ENCODE data around the gene FGL2.
"Not testable (repeated sequence)": the region's sequence is repeated elsewhere in the genome, so short reads cannot be mapped to it uniquely, and the experiment has no call there.

Gene FGL2

DNA sequence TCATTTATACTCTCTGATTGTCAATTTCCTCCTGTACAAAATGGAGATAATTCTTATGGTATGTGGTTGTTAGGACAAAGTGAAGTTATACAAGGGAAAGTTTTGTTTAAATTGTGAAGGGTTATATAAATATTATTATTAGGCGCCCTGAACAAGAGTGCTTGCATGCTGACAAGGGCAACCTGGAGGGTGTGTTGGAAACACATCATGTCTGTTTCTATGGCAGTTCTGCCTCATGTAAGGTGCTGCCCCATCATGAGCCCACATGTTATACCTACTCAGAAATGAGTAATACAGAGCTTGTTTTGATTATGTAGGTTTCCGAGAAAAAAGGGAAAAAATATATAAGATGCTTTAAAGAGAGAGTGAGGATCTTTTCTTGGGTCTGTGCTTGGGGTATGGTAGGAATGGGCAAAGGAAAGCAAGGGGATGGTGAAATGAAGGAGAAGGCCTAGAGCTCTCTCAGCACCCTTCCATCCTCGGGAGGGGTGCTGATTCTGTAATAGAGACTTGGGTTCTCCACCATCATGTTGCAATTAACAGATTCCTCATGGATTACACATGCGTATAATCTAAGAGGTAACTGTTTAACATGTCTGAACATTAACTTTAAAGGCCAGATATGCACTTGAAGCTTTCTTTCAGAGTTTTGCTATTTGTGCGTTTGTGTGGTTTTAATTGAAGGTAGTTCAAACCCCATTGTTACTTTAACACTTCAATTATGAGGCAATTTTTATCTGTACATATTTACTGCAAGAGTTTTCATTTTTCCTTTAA, 43.8 kb downstream of the FGL2 start:
- not testable (repeated sequence) for DNase-seq (ENCODE audit: low spot score)

DNA sequence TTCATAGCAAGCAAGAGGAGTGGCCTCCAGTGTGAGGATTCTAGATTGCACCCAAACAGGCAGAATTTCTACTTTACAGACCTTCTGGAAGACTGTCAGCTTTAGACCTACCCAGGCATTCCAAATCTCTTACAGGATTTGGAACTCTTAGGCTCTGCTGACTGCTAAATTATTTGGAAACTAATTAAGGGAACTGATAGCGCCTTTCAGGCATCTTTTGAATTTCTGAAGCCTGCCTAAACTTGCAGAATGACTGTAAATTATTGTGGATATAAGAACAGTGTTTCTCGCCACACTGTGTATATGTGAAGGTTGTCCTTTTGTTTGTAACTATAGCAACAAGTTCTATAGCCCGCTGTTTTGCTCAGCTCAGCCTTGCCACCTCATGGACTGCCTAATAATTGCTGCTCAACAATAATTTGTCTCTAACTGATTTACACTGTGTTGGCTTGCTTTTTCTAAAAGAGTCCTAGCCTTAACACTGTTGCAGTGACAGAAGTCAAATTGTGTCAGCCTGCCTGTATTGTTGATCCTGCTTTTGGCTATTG, 44.6 kb downstream of the FGL2 start:
- DNase-seq (ENCODE audit: low spot score): not testable (repeated sequence)

DNA sequence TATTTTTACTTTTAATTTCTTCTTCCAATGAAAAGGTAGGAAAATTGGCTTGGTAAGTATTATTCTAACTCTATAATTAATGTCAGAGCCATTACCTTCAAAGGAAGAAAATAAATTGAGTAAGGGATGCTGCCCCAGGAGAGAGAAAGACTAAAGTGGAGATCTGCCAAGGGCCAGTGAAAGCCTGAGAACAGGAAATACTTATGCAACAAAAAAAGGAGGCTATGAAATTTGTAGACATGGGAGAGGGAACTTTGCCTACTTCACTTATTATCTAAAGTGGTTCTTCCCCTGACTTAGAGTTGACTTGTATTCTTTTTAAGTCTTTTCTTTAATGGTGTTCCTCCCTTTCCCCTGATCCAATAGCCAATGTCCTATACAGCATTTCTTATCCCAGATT, 47.4 kb downstream of the FGL2 start:
- not testable (repeated sequence) for DNase-seq (ENCODE audit: low spot score)

All from CD4-positive, alpha-beta T cell treated with Interleukin-15 for 4 hours (primary cell).